CD4-positive, alpha-beta T cell treated with Interferon alpha-2 for 1 hour (primary cell): Measurements from ENCODE around the gene PTPN18.

Experiments used
- DNase-seq, 2 donors: peaks; one replicate each; pipeline ENCODE4 v3.0.0-alpha.2; 2020 to 2022

The PTPN18 gene

GRCh38 chr2:130365963-130366362, 10.1 kb downstream of the PTPN18 start:
- DNase-seq: no peak

- DNase-seq: no peak
Measured at GRCh38 chr2:130366720-130367119, 10.9 kb downstream of the PTPN18 start.

GRCh38 chr2:130368786-130369185, 12.9 kb downstream of the PTPN18 start:
- DNase-seq: no peak

GRCh38 chr2:130369311-130369964, 13.6 kb downstream of the PTPN18 start:
- no peak for DNase-seq

GRCh38 chr2:130369965-130370341, 14.1 kb downstream of the PTPN18 start:
- DNase-seq: no peak

GRCh38 chr2:130370490-130370889, 14.6 kb downstream of the PTPN18 start:
- DNase-seq: peak in 1 of 2 donors; percentile 66

- no peak for DNase-seq
Measured at GRCh38 chr2:130371723-130372054, 15.8 kb downstream of the PTPN18 start.

GRCh38 chr2:130372055-130372832, 16.4 kb downstream of the PTPN18 start:
- DNase-seq: peak; percentile 66 to 73

GRCh38 chr2:130372833-130373807, 17.3 kb downstream of the PTPN18 start:
- no peak for DNase-seq

GRCh38 chr2:130373808-130374365, 18.0 kb downstream of the PTPN18 start:
- DNase-seq: no peak

- no peak for DNase-seq
Measured at GRCh38 chr2:130374587-130375290, 18.9 kb downstream of the PTPN18 start.

- no peak for DNase-seq
Measured at GRCh38 chr2:130375291-130376266, 19.7 kb downstream of the PTPN18 start.

GRCh38 chr2:130376433-130377293, 20.8 kb downstream of the PTPN18 start:
- DNase-seq: no peak

GRCh38 chr2:130377491-130377890, 21.6 kb downstream of the PTPN18 start:
- DNase-seq: no peak

GRCh38 chr2:130378206-130378897, 22.5 kb downstream of the PTPN18 start:
- DNase-seq: no peak

GRCh38 chr2:130378898-130379214, 23.0 kb downstream of the PTPN18 start:
- no peak for DNase-seq

GRCh38 chr2:130380096-130380934, 24.5 kb downstream of the PTPN18 start:
- no peak for DNase-seq

GRCh38 chr2:130381145-130381544, 25.3 kb downstream of the PTPN18 start:
- DNase-seq: no peak

- DNase-seq: no peak
Measured at GRCh38 chr2:130381619-130382018, 25.8 kb downstream of the PTPN18 start.
